DND-41 (cell line): ENCODE results near the gene GSTM3.
A peak's percentile ranks its signal among the peaks of the same experiment; 100 is the strongest.

ENCODE experiments used
- ATAC-seq: fragments of 200-7000 bp; cut with Tn5 transposase; 3 replicates; pipeline ENCODE4 v1.9.1; 2021; ENCODE audit warnings: low read depth; ENCODE audit not compliant: insufficient read depth
- DNase-seq: peaks from one replicate; pipeline ENCODE4 v3.0.0-alpha.2; 2020
- H2AFZ ChIP-seq: 2 replicates; pipeline ENCODE4 v1.6.0; 2012; ENCODE audit warnings: low read depth, low read length
- H3K27ac ChIP-seq: 2 replicates; pipeline ENCODE4 v1.5.1; 2012; ENCODE audit warnings: low read length, inconsistent platforms
- H3K27me3 ChIP-seq: fragments of 200-600 bp; sonication (generic); 2 replicates; pipeline ENCODE4 v1.6.0; 2012; ENCODE audit warnings: low read length, mild to moderate bottlenecking, inconsistent platforms; ENCODE audit not compliant: insufficient read depth, poor library complexity
- H3K36me3 ChIP-seq: 2 replicates; pipeline ENCODE4 v1.5.1; 2012; ENCODE audit warnings: low read length, inconsistent platforms; ENCODE audit not compliant: insufficient read depth
- H3K4me1 ChIP-seq: 2 replicates; pipeline ENCODE4 v1.5.1; 2012; ENCODE audit warnings: mild to moderate bottlenecking, low read length; ENCODE audit not compliant: insufficient read depth
- H3K4me2 ChIP-seq: 2 replicates; pipeline ENCODE4 v1.6.0; 2012; ENCODE audit warnings: mild to moderate bottlenecking, moderate library complexity, low read length, inconsistent platforms; ENCODE audit not compliant: insufficient read depth
- H3K4me3 ChIP-seq, 2 experiments: fragments of 200-600 bp in 1 of 2; shearing (Covaris generic) in 1 of 2; 2 replicates each; pipeline ENCODE4 v1.5.1; 2012 to 2016; ENCODE audit warnings: inconsistent platforms in 2 of 2, low read length in 2 of 2, mild to moderate bottlenecking in 2 of 2, low read depth in 1 of 2, moderate library complexity in 1 of 2
- H3K79me2 ChIP-seq: 2 replicates; pipeline ENCODE4 v1.6.0; 2012; ENCODE audit warnings: low read length, inconsistent platforms; ENCODE audit not compliant: insufficient read depth
- H3K9ac ChIP-seq: 2 replicates; pipeline ENCODE4 v1.6.0; 2012; ENCODE audit warnings: low read depth, mild to moderate bottlenecking, inconsistent platforms, low read length, moderate library complexity
- H3K9me3 ChIP-seq: 2 replicates; pipeline ENCODE4 v1.5.1; 2012; ENCODE audit warnings: low read length, moderate library complexity, mild to moderate bottlenecking, inconsistent platforms; ENCODE audit not compliant: insufficient read depth, severe bottlenecking
- H4K20me1 ChIP-seq: 2 replicates; pipeline ENCODE4 v1.6.0; 2012; ENCODE audit warnings: low read length; ENCODE audit not compliant: insufficient read depth
- CTCF ChIP-seq: IDR thresholded peaks from 2 replicates; pipeline ENCODE4 v1.5.1; 2012; ENCODE audit warnings: borderline replicate concordance, low read length, moderate library complexity, mild to moderate bottlenecking; ENCODE audit not compliant: poor library complexity, severe bottlenecking; ENCODE audit errors: extremely low read depth
- EZH2 ChIP-seq: IDR thresholded peaks from 3 replicates; pipeline ENCODE4 v1.6.1; 2012; ENCODE audit warnings: borderline replicate concordance, low read depth, mild to moderate bottlenecking, moderate library complexity, low read length, inconsistent platforms; ENCODE audit not compliant: severe bottlenecking

The GSTM3 gene

DNA sequence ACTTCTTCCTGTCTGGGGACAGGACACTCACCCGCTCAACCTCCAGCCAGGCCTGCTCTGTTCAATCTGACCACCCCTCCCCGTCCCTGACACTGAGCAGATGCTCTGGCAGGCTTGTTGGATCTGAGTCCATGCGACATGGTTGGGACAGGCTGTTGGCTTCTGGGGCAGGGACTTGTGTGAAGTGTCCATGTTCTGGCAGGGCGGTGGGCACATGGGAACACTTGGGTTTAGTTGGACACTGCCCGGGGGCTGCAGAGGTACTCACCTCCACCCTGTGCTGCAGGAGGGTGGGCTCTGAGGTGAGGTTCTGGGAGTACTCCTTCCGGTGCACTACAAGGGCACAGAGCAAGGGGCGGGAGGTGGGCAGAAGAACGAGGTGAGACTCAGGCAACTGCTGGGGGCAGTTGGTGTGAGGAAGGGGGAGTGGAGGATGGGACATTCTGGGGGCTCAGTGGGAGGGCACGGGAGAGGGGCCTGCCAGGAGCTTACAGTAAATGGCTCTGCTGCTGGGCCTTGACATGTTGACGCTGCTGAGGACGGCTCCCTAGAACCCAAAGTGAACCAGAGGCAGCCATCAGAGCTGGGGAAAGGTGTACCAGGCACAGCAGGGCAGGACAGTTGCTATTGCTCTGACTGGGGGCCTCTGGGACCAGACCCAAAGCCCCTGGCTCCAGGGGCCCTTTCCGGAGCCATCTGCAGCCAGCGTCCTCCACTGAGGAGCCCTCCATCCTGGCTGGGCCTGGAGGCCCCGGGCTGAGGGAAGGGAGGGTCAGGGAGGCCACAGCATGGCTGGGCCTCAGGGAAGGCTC is 20.6 kb upstream of the GSTM3 start:
- Histone ChIP-seq H3K36me3 (no peaks in the 10 kb centered on the region), H3K4me3 (no peak overlapping the region), H3K79me2 (no peaks in the 10 kb centered on the region), H3K9ac (no peak overlapping the region), H3K9me3 (no peaks in the 10 kb centered on the region), H3K4me1 (no peaks in the 10 kb centered on the region), H3K27me3 (peaks cover 3% of the 10 kb centered on the region), H4K20me1 (no peaks in the 10 kb centered on the region), H2AFZ (no peak overlapping the region), H3K4me2 (no peak overlapping the region), H3K27ac (no peak overlapping the region)
- ATAC-seq = no peak
- TF ChIP-seq EZH2 (no peak), CTCF (no peak)
- no peak for DNase-seq

GRCh38 chr1:109760581-109761226 is 19.9 kb upstream of the GSTM3 start:
- H3K27ac ChIP-seq = no peak overlapping the region
- no peaks in the 10 kb centered on the region for H3K79me2 ChIP-seq
- no peak overlapping the region for H3K9ac ChIP-seq
- ATAC-seq (no peak), DNase-seq (peak; percentile 2)
- no peak overlapping the region for H3K4me3 ChIP-seq
- TF ChIP-seq EZH2 (no peak), CTCF (no peak)
- H3K27me3 ChIP-seq = peaks cover 2% of the 10 kb centered on the region
- H3K4me1 ChIP-seq = no peaks in the 10 kb centered on the region
- H3K36me3 ChIP-seq = no peaks in the 10 kb centered on the region
- no peaks in the 10 kb centered on the region for H3K9me3 ChIP-seq
- no peak overlapping the region for H2AFZ ChIP-seq
- H4K20me1 ChIP-seq = no peaks in the 10 kb centered on the region
- no peak overlapping the region for H3K4me2 ChIP-seq

DNA sequence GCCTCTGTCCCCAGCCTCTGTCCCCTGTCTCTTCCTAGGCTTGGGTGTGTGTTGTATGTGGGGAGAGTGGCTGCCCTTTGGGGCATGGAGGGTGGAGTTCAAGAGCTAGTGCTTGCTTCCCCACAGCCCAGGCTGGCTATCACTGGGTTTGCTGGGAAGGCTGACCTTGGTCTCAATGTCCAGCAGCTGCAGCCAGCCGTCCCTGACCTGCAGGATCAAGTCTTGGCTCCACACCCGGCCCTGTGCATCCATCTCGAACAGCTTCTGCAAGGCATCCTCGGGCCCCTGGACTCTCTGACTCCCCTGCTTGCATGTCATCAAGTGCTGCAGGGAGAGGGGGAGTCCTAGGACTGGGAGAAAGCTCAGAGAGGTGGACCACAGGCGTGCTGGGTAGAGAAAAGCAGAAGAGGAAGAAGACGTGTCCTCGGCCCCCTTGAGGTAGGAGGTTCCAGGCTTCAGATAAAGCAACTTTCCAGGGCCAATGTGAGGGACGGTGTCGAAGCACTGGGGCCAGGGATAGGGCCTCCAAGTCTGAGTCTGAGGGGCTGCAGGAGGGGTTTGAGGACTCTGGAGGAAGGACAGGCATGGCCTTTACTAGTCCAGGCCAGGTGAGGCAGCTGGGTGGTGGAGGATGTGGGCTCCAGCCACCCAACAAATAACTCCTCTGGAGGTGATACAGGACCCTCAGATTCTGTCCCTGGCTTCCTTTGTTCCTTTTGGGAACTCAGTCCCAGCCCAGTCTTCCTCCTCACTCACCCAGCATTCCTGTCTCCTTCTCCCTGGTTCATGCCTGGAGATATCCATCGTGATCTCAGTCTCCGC is 18.9 kb upstream of the GSTM3 start:
- DNase-seq (peak; percentile 2), ATAC-seq (no peak)
- H3K36me3 ChIP-seq = no peaks in the 10 kb centered on the region
- no peaks in the 10 kb centered on the region for H4K20me1 ChIP-seq
- H3K27ac ChIP-seq = no peak overlapping the region
- H3K79me2 ChIP-seq = no peaks in the 10 kb centered on the region
- no peak overlapping the region for H3K9ac ChIP-seq
- no peak overlapping the region for H3K4me3 ChIP-seq
- no peaks in the 10 kb centered on the region for H3K27me3 ChIP-seq
- no peaks in the 10 kb centered on the region for H3K9me3 ChIP-seq
- H3K4me1 ChIP-seq = no peaks in the 10 kb centered on the region
- no peak overlapping the region for H2AFZ ChIP-seq
- no peak for TF ChIP-seq CTCF
- TF ChIP-seq EZH2 = no peak
- no peak overlapping the region for H3K4me2 ChIP-seq
